HG02588 (cell line): ENCODE results near the gene CKB.
"Not testable (repeated sequence)": the region's sequence is repeated elsewhere in the genome, so short reads cannot be mapped to it uniquely, and the experiment has no call there.

Source experiments
- ATAC-seq: cut with Tn5 transposase; IDR thresholded peaks from one replicate; pipeline ENCODE4 v1.9.1; 2021; ENCODE audit warnings: mild to moderate bottlenecking, moderate library complexity; ENCODE audit not compliant: unreplicated experiment

Gene CKB

DNA sequence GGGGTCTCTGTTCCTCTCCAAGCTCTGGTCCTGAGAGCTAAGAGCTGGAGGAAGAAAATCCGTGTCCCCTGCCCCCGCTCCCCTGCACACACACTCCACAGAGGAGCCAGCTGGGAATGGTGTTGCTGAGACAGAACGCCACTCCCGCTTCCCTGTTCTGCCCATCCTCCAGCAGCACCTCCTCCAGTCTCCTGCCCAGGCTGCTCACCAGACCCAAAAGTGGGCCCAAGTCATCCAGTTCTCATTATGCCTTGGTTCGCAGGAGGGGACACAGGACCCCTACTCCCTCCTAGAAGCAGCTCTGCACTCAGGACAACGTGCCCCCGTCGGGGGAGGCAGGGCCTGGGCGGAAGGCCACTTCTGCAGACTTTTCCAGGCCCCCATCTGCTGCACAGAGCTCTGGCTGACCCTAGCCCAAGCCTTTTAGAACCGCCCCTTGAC is 5.5 kb upstream of the CKB start:
- ATAC-seq: no peak

DNA sequence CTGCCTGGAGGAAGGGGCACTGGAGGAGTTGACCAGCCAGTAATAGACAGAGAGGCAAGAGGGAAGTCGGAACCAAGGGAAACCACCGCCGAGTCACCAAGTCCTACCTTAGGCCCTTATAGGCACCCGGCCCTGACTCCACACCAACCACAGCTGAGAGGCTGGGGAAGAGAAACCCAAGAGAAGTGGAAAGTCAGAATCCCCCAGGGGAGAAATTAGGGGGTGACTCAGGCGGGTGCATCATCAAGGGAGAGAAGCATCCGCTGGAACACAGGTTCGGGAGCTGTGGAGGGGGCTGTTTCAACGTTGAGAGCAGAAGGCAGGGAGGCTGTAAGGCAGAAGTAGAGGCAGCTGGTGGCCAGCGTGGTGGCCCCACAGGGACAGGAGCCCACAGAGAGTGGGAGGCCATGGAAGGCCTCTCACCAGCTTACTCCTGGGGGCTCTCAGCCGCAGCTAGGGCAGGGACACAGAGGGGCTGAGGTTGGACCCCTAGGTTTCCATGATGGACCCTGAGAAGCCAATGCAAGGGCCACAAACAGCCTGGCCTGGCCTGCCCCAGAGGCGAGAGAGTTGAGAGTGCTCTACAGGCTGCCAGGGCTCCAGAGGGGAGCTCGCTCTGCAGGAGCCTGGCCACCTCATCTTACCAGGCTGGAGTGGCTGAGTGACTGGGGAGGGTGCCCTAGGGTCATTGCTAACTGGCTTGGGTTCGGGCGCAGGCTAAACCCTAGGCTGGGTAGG is 4.9 kb upstream of the CKB start:
- ATAC-seq: peak; percentile 46

DNA sequence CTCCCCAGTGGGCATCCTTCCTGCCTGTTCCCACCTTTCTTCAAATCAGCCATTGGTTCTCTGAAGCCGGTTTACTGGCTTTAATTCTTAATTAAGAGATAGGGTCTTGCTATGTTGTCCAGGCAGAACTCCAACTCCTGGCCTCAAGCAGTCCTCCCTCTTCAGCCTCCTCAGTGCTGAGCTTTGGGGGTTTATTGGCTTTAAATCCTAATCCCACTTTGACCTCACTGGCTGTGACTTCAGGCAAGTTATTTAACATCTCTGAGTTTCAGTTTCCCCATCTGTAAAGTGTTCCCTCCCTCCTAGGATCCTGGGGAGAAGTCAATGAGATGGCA is 4.3 kb upstream of the CKB start:
- no peak for ATAC-seq

- no peak for ATAC-seq
Observed at GRCh38 chr14:103526247-103526913, 3.8 kb upstream of the CKB start.

DNA sequence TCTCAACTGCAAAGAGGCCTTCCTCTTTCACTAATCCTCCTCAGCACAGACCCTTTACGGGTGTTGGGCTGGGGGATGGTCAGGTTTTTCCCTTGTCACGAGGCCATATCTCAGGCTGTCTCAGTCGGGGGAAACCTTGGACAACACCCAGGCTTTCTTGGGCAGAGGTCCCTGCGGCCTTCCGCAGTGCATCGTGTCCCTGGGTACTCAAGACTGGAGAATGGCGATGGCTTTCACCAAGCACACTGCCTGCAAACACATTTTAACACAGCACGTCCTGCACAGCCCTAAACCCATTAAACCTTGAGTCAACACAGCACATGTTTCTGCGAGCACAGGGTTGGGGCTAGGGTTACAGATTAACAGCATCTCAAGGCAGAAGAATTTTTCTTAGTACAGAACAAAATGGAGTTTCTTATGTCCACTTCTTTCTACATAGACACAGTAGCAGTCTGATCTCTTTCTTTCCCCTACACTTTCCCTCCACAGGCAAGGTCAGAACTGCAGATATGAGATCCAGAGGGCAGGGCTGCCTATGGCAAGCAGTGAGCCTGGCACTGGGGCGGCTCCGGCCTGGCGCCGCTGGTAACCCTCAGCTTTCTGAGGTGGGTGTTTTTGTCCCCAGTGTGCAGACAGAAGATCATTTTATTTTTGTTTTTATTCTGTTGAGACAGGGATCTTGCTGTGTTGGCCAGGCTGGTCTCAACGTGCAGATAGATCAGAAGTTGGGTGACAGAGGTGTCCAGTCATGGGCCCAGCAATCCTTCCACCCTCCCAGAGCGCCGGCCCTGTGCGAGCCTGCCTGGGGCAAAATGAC is 3.0 kb upstream of the CKB start:
- ATAC-seq: not testable (repeated sequence)

- no peak for ATAC-seq
Observed at GRCh38 chr14:103524002-103524935, 1.6 kb upstream of the CKB start.

DNA sequence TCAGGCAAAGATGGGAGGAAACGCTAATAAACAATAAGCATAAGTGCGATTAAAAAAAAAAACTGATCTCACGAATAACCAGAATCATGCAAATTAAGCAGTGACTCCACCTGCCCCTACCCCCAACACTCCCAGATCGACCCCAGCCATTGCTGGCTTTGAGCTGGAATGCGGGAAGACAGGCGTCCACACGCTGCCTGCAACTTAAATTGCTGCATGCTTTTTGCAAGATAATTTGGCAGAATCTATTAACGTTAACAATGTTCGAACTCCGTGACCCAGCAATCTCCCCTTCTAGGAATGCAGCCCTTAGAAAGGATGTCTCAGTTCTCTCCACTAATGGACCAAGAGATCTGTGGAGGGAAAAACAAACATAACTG is 935 bp upstream of the CKB start:
- no peak for ATAC-seq

DNA sequence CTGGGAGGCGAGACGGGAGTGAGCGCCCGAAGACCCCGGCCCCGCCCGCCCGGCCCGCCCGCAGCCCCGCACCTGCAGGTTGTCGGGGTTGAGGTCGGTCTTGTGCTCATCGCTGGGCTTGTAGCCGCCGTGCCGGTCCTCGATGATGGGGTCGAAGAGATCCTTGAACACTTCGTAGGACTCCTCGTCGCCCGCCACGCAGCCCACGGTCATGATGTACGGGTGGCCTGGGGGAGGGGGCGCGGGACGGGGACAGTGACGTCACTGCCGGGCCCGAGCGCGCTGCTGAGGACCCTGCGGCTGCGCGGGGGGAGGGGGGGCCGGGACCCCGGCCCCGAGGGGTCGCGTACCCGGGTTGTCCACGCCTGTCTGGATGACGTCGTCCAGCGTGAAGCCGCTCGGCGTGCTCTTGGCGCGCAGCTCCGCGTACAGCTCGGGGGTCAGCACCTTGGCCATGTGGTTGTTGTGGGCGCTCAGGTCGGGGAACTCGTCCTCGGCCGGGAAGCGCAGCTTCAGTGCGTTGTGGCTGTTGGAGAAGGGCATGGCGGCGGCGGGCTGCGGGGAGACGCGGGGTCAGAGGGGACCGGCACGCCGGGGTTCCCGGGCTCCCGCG is 573 bp downstream of the CKB start:
- no peak for ATAC-seq

DNA sequence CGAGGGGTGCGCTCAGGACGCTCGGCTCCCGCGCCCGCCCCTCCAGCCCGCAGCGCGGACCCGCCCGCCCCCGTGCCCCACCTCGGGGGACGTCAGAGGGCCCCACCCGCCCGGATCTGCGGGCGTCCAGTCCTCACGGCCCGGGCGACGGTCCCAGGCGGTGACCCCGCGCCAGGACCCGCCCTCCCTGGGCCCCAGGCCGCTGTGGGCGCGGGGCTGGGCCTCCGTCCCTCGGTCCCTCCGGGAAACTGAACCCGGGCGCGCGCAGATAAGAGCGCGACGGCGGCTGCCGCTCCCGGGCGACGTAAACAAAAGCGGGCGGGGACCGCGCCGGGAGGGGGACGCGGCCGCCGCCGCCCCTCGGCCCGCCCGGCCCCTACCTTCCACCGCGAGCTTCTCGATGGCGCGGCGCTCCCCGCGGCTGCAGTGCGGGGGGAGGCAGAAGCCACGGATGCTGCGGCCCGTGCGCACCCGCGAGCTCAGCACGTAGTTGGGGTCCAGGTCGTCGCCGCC is 1.1 kb downstream of the CKB start:
- no peak for ATAC-seq

GRCh38 chr14:103520657-103521437 is 1.8 kb downstream of the CKB start:
- ATAC-seq: no peak

DNA sequence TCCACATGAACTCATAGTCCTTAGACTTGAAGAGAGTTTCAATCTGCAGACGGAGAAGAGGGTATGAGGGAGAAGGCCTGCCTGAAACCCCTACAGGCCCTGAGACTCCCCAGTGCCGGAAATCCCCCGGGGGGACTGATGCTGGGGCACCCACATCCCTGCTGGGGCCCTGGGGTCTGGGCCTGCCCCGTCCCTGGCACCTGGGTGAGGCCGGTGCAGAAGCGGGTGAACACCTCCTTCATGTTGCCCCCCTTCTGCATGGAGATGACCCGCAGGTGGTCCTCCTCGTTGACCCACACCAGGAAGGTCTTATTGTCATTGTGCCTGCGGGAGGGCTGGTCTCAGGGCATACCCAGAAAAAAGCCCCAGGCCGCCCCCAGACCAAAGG is 2.4 kb downstream of the CKB start:
- ATAC-seq: no peak

DNA sequence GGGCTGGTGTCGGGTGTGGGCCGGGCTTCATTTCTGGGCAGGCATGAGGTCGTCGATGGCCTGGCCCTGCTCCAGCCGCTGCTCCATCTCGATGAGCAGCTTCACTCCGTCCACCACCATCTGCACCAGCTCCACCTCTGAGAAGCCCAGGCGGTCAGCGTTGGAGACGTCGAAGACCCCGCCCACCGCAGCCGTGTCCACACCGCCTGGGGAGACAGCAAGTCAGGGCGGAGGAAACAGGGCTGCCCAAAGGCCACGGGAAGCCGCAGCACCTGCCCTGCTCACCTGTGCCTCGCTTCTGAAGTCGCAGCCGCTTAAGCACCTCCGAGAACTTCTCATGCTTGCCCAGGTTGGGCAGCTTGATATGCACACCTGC is 2.8 kb downstream of the CKB start:
- no peak for ATAC-seq

DNA sequence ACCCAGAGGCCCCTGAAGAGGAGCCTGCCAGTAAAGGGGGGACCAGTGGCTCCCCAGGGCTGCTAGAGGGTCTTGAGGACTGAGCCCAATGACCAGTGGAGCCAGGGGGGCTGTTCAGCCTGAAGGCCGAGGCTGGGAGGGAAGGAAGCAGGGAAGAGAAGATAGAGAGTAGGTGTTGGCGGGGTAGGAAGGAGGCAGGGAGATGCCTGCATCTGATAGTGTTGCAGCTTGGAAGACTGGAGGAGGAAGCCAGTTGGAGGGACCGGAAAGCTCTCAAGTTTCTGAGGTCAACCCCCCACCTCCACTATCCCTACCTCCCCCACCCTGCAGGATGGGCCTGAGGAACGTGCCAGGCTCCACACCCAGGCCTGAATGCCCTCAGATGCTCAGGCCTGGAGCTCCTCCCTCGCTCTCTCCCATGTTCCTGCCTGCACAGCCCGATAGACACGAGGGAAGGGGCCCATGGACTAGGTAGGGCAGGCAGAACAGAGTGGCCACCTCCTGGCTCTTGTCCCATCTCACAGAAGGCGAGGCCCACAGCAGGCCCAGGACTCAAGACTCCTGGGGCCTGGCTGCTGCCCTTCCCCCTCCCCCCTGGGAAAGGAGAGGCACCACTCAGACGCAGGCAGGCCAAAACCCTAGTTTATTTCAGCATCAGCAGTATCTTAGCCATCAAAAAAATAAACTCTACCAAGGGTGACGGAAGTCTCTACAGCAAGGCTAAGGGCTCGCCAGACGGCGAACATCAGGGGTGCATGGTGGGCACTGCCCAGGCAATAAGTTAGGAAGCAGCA is 3.4 kb downstream of the CKB start:
- no peak for ATAC-seq

GRCh38 chr14:103518422-103519042 is 4.1 kb downstream of the CKB start:
- ATAC-seq: no peak

- no peak for ATAC-seq
Observed at GRCh38 chr14:103517721-103518421, 4.8 kb downstream of the CKB start.

DNA sequence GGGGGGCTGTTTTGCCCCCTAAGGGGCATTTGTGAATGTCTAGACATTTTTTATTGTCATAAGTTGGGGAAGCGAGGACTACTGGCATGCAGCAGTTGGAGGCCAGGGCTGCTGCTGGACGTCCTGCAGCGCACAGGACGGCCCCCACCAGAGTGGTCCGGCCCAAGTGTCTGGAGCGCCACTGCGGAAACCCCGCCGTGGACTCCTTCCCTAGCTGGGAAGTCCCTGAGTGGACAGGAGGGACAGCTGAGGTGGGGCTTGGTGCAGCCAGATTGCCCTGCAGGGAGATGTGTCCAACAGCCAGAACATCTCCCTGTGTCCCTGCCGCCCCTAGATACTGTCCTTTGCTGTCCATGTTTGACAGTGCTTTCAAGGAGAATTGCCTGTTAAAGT is 5.5 kb downstream of the CKB start:
- ATAC-seq: no peak

GRCh38 chr14:103516426-103517173 is 6.0 kb downstream of the CKB start:
- ATAC-seq: no peak
